Stimulated activated CD8-positive, alpha-beta memory T cell treated with anti-CD3 and anti-CD28 coated beads, Interleukin-15, amount 100 ng/mL, for 4 hours (primary cell): Measurements from ENCODE around the gene PPP1R7.
"Not testable (repeated sequence)": the region's sequence is repeated elsewhere in the genome, so short reads cannot be mapped to it uniquely, and the experiment has no call there.

Experiments
- DNase-seq, 2 donors: peaks; one replicate each; pipeline ENCODE4 v3.0.0-alpha.2; 2020; ENCODE audit warnings: low read depth in 2 of 2

The PPP1R7 gene

GRCh38 chr2:241193271-241193670, 43.0 kb downstream of the PPP1R7 start:
- DNase-seq: no peak

DNA sequence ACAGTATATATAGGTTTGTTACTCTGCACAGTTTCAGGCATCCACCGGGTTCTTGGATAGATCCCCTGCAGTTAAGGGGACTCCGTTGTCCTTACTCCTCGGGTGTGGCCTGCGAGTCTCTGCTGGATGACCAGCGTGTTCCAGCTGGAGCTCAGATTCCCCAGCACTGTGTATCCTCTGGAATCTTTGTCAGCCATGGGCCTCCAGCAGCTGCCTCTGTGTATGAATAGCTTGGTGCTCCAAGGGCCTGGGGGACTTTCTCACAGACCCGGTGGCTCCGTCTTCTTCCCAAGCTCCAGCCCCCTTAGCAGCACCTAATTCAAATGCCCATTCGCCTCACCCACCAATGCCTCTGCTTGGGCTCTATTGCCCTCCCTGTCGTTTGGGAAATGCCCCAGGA, 44.5 kb downstream of the PPP1R7 start:
- DNase-seq: no peak

DNA sequence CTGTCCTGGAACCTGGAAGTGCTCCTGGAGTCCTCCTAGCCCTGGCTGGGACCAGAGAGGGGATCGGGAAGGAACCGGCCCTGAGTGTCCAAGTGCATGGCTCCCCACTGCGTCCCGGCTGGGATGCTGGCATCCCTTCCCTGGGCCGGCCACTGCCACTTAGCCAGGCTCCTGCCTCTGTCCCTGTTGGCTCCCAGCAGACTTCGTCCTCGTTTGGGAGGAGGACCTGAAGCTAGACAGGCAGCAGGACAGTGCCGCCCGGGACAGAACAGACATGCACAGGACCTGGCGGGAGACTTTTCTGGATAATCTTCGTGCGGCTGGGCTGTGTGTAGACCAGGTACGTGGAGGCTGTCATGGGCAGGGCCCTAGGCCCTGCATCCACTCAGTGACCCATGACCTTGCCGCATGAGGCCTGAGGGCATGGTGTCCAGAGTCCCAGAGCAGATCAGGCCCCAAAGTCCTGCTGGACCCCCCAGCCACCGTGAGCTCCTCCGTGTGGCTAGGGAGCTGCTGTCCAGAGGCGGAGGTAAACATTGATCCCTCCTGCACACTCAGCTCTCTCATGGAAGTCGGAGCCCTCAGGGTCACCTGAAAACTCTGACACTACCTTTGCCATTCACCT, 45.4 kb downstream of the PPP1R7 start:
- DNase-seq: no peak

DNA sequence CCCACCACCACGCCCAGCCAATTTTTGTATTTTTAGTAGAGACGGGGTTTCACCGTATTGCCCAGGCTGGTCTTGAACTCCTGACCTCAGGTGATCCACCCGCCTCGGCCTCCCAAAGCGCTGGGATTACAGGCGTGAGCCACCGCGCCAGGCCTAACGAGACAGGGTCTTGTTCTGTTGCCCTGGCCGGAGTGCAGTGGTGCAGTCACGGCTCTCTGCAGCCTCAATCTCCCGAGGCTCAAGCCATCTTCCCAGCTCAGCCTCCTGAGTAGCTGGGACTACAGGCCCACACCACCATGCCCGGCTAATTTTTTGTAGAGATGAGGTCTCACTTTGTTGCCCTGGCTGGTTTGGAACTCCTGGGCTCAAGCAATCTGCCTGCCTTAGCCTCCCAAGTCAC, 47.0 kb downstream of the PPP1R7 start:
- DNase-seq: not testable (repeated sequence)

DNA sequence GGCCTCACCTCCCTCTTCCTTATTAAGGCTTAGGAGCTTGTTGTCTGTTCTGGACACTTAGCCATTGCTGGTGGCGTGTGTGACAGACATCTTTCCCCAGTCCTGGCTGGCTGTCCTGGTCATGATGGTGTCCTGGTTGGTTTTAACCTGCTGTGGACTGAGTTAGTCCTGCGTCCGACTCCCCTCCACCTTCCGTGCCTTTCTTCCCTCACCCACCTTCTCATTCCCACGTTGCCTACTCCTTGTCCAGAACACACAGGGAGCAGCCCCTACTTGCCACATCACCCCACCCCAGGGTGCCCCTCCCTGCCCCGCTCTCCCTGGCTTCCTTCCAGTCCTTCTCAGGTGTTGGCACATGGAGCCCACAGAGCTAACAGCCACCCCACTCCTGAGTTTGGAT, 47.7 kb downstream of the PPP1R7 start:
- DNase-seq: no peak

GRCh38 chr2:241198381-241199279, 48.4 kb downstream of the PPP1R7 start:
- no peak for DNase-seq

DNA sequence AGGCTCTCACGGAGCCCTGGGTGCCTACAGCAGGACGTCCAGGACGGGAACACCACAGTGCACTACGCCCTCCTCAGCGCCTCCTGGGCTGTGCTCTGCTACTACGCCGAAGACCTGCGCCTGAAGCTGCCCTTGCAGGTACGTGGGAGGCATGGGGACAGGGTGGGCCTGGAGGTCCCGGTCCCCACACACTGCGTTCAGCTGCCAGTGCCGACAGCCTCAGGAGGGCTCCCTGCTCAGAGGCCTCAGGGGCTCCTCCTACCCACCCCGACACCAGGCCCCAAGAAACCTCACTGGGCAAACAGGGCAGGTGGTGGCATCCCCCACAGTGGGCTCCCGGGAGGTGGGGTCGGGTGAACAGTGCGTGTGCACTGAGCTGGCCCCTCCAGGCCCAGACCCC, 49.0 kb downstream of the PPP1R7 start:
- DNase-seq: no peak

- DNase-seq: no peak
Measured at GRCh38 chr2:241199897-241200821, 49.9 kb downstream of the PPP1R7 start.

- no peak for DNase-seq
Measured at GRCh38 chr2:241200822-241201395, 50.6 kb downstream of the PPP1R7 start.

GRCh38 chr2:241201445-241202267, 51.4 kb downstream of the PPP1R7 start:
- DNase-seq: no peak

- no peak for DNase-seq
Measured at GRCh38 chr2:241202268-241202585, 52.0 kb downstream of the PPP1R7 start.

- DNase-seq: no peak
Measured at GRCh38 chr2:241202681-241203080, 52.4 kb downstream of the PPP1R7 start.

- no peak for DNase-seq
Measured at GRCh38 chr2:241203218-241204009, 53.1 kb downstream of the PPP1R7 start.

DNA sequence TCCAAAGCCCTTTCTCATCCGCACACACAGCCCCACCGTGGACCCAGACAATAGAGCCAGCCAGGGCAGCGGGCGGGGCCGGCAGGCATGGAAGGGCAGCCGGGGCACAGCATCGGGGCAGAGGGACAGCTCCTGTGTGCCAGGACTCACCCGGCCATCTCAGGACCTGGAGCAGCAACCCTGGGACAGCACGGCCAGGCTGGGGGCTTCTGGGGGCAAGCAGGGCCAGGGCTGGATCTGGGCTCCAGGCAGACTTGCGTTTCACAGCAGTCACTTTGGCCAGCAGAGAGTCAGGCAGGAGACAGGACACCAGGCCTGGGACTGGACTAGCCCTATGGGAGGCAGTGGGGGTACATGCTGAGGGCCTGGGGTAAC, 53.7 kb downstream of the PPP1R7 start:
- DNase-seq: no peak

GRCh38 chr2:241204490-241204889, 54.2 kb downstream of the PPP1R7 start:
- no peak for DNase-seq

GRCh38 chr2:241205086-241205485, 54.8 kb downstream of the PPP1R7 start:
- DNase-seq: no peak

DNA sequence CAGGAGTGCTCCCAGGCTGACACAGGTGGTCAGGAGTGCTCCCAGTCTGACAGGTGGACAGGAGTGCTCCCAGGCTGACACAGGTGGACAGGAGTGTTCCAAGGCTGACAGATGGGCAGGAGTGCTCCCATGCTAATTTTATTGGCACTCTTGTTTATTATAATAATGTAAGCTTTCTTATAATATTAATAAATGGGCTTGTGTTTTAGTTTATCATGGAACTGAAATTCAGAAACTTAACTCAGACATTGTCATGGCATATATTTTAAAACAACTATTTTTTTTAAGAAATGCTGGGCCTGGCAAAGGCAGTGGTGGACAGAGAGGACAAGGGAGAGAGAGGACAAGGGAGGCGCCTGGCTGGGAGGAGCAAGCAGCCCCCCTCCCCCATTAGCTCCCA, 56.9 kb downstream of the PPP1R7 start:
- DNase-seq: no peak

GRCh38 chr2:241207641-241208040, 57.4 kb downstream of the PPP1R7 start:
- no peak for DNase-seq

- no peak for DNase-seq
Measured at GRCh38 chr2:241208058-241208457, 57.8 kb downstream of the PPP1R7 start.

GRCh38 chr2:241209271-241209670, 59.0 kb downstream of the PPP1R7 start:
- no peak for DNase-seq
